KOPT-K1 (cell line): ENCODE results near the gene FBP1.

Experiments used
- H3K27ac ChIP-seq: fragments of 200-600 bp; sonication (generic); 2 replicates; pipeline ENCODE4 v1.5.1; 2016; ENCODE audit warnings: antibody characterized with exemption, mild to moderate bottlenecking, low read depth, low read length; ENCODE audit not compliant: poor library complexity, severe bottlenecking
- H3K36me3 ChIP-seq: fragments of 200-600 bp; sonication (generic); 2 replicates; pipeline ENCODE4 v1.5.1; 2017; ENCODE audit warnings: antibody characterized with exemption, mild to moderate bottlenecking, low read length, moderate library complexity; ENCODE audit not compliant: insufficient read depth
- H3K9me3 ChIP-seq: fragments of 200-600 bp; sonication (generic); 2 replicates; pipeline ENCODE4 v1.5.1; 2017; ENCODE audit warnings: antibody characterized with exemption, low read length, mild to moderate bottlenecking; ENCODE audit not compliant: insufficient read depth, poor library complexity, severe bottlenecking

FBP1 gene

DNA sequence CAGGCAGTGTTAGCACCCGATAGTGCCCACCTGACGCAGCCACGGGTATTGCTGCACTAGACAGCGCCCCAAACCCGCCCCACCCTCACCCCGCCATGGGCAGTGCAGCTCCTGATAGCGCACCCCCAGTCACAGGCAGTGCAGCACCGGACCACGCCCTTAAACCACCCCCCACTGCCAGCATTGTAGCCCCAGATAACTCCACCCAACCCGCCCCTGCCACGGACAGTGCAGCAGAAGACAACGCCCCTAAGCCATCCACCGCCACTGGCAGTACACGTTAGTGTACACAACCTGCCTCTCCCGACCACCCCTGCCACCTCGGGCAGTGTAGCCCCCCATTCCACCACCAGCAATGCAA, 85.3 kb downstream of the FBP1 start:
- H3K9me3 ChIP-seq: no peaks in the 10 kb centered on the region
- no peak overlapping the region for H3K27ac ChIP-seq
- no peaks in the 10 kb centered on the region for H3K36me3 ChIP-seq
